Thoracic aorta (tissue), 2 donors: Measurements from ENCODE around the gene ZMYND11. TPM values are rescaled to one million over a fixed set of nuclear protein-coding genes. Genes with fewer than 3 reads are reported as not detected.
"Not testable (repeated sequence)": the region's sequence is repeated elsewhere in the genome, so short reads cannot be mapped to it uniquely, and the experiment has no call there.

Experiments
- ATAC-seq: fragments of 150-250 bp; one replicate; pipeline ENCODE4 v1.8.0; 2017; ENCODE audit warnings: low read depth; ENCODE audit not compliant: insufficient number of reproducible peaks, low FRiP score
- DNase-seq: peaks from one replicate; pipeline ENCODE4 v3.0.0-alpha.2; 2020; ENCODE audit warnings: low spot score
- H3K27ac ChIP-seq, 2 donors: fragments of 200-600 bp; sonication (generic); 1 replicate in 1 of 2; 2 replicates in 1 of 2; pipeline ENCODE4 v1.5.1; 2016; ENCODE audit warnings: mild to moderate bottlenecking in 2 of 2, moderate library complexity in 2 of 2
- H3K27me3 ChIP-seq: fragments of 200-600 bp; sonication (generic); replicated peaks from 2 replicates; pipeline ENCODE4 v1.6.0; 2016; ENCODE audit warnings: mild to moderate bottlenecking; ENCODE audit not compliant: insufficient read depth
- H3K36me3 ChIP-seq: fragments of 200-600 bp; sonication (generic); one replicate; pipeline ENCODE4 v1.5.1; 2016
- H3K4me1 ChIP-seq, 2 donors: fragments of 200-600 bp; sonication (generic); 1 replicate in 1 of 2; 2 replicates in 1 of 2; pipeline versions ENCODE4 v1.5.1 to v1.6.0; 2016; ENCODE audit warnings: low read depth in 2 of 2, mild to moderate bottlenecking in 1 of 2; ENCODE audit not compliant: control insufficient read depth in 1 of 2
- H3K4me3 ChIP-seq: fragments of 200-600 bp; sonication (generic); 2 replicates; pipeline ENCODE4 v1.5.1; 2016; ENCODE audit warnings: mild to moderate bottlenecking
- H3K9me3 ChIP-seq: fragments of 200-600 bp; sonication (generic); 2 replicates; pipeline ENCODE4 v1.5.1; 2016
- CTCF ChIP-seq: fragments of 200-600 bp; sonication (generic); IDR thresholded peaks from one replicate; pipeline ENCODE4 v1.5.1; 2019; ENCODE audit warnings: antibody characterized with exemption
- total RNA-seq, 2 donors: library from RNA; depleted of rRNA; stranded (reverse); fragments of >200 nt; gene quantifications; one replicate each; pipeline versions ENCODE4 v1.1.0 to v1.2.3, GENCODE V29; 2016

Gene ZMYND11
- total RNA-seq, 2 donors from 2014 or later: 56.9 to 103 TPM

DNA sequence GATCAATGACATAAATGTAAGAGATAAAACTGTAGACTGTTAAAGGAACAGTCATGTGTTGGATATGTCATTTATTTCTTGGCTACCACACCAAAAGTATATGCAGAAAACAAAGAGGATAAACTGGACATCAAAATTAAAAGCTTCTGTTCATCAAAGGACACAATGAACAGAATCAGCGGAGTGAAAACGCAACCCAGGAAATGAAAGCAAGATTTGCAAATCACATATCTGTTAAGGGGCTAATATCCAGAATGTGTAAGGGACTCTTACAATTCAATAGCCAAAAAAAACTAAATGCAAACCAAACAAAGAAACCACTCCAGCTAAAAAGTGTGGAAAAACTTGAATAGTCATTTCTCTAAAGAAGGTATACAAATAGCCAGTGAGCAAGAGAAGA is 164.3 kb downstream of the ZMYND11 start:
- Histone ChIP-seq H3K4me1 (peaks cover 7 to 12% of the 10 kb centered on the region in 2 donors), H3K36me3 (peaks cover 7% of the 10 kb centered on the region), H3K27ac (no peak overlapping the region), H3K4me3 (no peak overlapping the region), H3K27me3 (no peaks in the 10 kb centered on the region), H3K9me3 (no peaks in the 10 kb centered on the region)
- ATAC-seq: no peak
- TF ChIP-seq CTCF: no peak
- DNase-seq: no peak

DNA sequence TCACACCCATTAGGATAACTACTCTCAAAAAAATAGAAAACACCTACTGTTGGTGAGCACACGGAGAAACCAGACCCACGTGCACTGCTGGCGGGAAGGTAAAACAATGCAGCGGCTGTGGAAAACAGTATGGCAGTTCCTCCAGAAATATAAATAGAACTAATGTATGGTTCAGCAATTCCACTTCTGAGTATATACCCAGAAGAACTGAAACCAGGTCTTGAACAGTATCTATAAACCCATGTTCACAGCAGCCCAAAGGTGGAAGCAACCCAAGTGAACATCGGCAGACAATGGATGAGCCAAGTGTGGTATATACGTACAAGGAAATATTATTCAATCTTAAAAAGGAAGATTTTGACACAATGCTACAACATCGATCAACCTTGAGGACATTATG is 164.7 kb downstream of the ZMYND11 start:
- no peaks in the 10 kb centered on the region for H3K9me3 ChIP-seq
- H3K4me1 ChIP-seq: peaks cover 7 to 12% of the 10 kb centered on the region in 2 donors
- DNase-seq: no peak
- no peak for TF ChIP-seq CTCF
- H3K36me3 ChIP-seq: peaks cover 7% of the 10 kb centered on the region
- no peak overlapping the region for H3K27ac ChIP-seq
- no peak overlapping the region for H3K4me3 ChIP-seq
- no peak for ATAC-seq
- H3K27me3 ChIP-seq: no peaks in the 10 kb centered on the region

DNA sequence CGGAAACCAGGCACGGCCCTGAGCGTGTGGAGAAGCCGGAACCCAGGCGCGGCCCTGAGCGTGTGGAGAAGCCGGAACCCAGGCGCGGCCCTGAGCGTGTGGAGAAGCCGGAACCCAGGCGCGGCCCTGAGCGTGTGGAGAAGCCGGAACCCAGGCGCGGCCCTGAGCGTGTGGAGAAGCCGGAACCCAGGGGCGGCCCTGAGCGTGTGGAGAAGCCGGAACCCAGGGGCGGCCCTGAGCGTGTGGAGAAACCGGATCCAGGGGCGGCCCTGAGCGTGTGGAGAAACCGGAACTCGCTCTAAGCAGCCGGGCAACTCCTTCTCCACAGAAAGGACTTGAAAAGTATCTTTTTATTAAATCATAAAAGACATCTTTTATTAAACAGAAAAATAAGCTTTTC is 165.3 kb downstream of the ZMYND11 start:
- H3K27ac ChIP-seq, DNase-seq, H3K4me3 ChIP-seq, ATAC-seq, H3K9me3 ChIP-seq, H3K27me3 ChIP-seq, H3K36me3 ChIP-seq: not testable (repeated sequence)
- H3K4me1 ChIP-seq: peaks cover 7 to 12% of the 10 kb centered on the region in 2 donors

- Histone ChIP-seq H3K4me1 (peaks cover 7 to 12% of the 10 kb centered on the region in 2 donors), H3K4me3 (no peak overlapping the region), H3K9me3 (no peaks in the 10 kb centered on the region), H3K27ac (no peak overlapping the region), H3K36me3 (peaks cover 7% of the 10 kb centered on the region), H3K27me3 (no peaks in the 10 kb centered on the region)
- ATAC-seq (no peak), DNase-seq (no peak)
- TF ChIP-seq CTCF: no peak
Measured at GRCh38 chr10:301536-301935, 166.3 kb downstream of the ZMYND11 start.

Other genes with a start within 250 kb of the ZMYND11 start
- gene TUBB8, start 86.2 kb upstream of the ZMYND11 start, total RNA-seq: not detected